Esophagus (tissue), 2 donors: ENCODE data around the gene RBM28. TPM values are rescaled to one million over a fixed set of nuclear protein-coding genes. Genes with fewer than 3 reads are reported as not detected.

Experiments
- H3K27ac ChIP-seq, 2 donors: one replicate each; pipeline ENCODE4 v1.5.1; 2013; ENCODE audit warnings: low read depth in 2 of 2, mild to moderate bottlenecking in 2 of 2, inconsistent platforms in 1 of 2, low read length in 1 of 2, moderate library complexity in 1 of 2
- H3K27me3 ChIP-seq, 2 donors: one replicate each; pipeline ENCODE4 v1.6.1; 2013; ENCODE audit warnings: low read length in 2 of 2, control low read depth in 1 of 2, mild to moderate bottlenecking in 1 of 2; ENCODE audit not compliant: insufficient read depth in 2 of 2, control insufficient read depth in 1 of 2
- H3K36me3 ChIP-seq, 2 donors: one replicate each; pipeline ENCODE4 v1.6.1; 2013; ENCODE audit warnings: low read length in 1 of 2; ENCODE audit not compliant: control insufficient read depth in 2 of 2, insufficient read depth in 2 of 2
- H3K4me1 ChIP-seq, 2 donors: one replicate each; pipeline ENCODE4 v1.6.1; 2013; ENCODE audit warnings: low read length in 1 of 2; ENCODE audit not compliant: control insufficient read depth in 2 of 2, insufficient read depth in 2 of 2
- H3K4me3 ChIP-seq, 2 donors: one replicate each; pipeline ENCODE4 v1.5.1; 2013; ENCODE audit warnings: low read length in 2 of 2, mild to moderate bottlenecking in 2 of 2, low read depth in 1 of 2, moderate library complexity in 1 of 2
- H3K9me3 ChIP-seq, 2 donors: one replicate each; pipeline ENCODE4 v1.6.1; 2013; ENCODE audit warnings: mild to moderate bottlenecking in 2 of 2, low read depth in 1 of 2, low read length in 1 of 2, moderate library complexity in 1 of 2; ENCODE audit not compliant: control insufficient read depth in 2 of 2, insufficient read depth in 1 of 2
- WGBS, 2 donors: extraction: QIAGEN DNeasy Blood & Tissue Kit; methylation state at CpG; one replicate each; pipeline ENCODE4 v1.1.7; 2013; 5-methylcytosine and 5-hydroxymethylcytosine counted together
- polyA plus RNA-seq, 2 donors: library from polyadenylated mRNA; stranded (reverse); fragments of 200-250 nt; gene quantifications; one replicate each; pipeline ENCODE4 v1.2.3, GENCODE V29; 2013
- donor health status: healthy with polysubstance abuse.
- donor health status: Bipolar disorder and iron deficiency.

The RBM28 gene
- polyA plus RNA-seq, 2 donors, result 16.0 to 20.1 TPM

GRCh38 chr7:128373606-128374005, 29.9 kb upstream of the RBM28 start:
- WGBS, 2 donors, result 79 to 80% methylated on average over 2 of the region's 2 CpGs
- no peak overlapping the region for H3K4me3 ChIP-seq
- H3K27me3 ChIP-seq, result no peaks in the 10 kb centered on the region
- no peaks in the 10 kb centered on the region for H3K4me1 ChIP-seq
- no peaks in the 10 kb centered on the region for H3K36me3 ChIP-seq
- no peak overlapping the region for H3K27ac ChIP-seq
- no peaks in the 10 kb centered on the region for H3K9me3 ChIP-seq

DNA sequence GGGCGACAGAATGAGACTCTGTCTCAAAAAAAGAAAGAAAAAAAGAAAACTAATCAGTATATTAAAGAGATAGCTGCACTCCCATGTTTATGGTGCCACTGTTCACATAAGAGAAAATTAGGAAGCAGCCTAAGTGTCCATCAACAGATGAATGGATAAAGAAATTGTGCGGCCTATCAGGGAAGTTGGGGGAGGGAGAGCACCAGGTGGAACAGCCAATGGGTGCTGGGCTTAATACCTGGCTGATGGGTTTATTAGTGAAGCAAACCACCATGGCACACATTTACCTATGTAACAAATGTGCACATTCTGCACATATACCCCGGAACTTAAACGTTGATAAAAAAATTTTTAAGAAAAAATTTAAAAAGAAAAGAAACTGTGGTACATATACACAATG, 26.8 kb upstream of the RBM28 start:
- WGBS, 2 donors, result 89 to 90% methylated on average over 4 of the region's 4 CpGs
- H3K4me1 ChIP-seq, result peaks cover 0 to 6% of the 10 kb centered on the region in 2 donors
- H3K36me3 ChIP-seq, result no peaks in the 10 kb centered on the region
- H3K4me3 ChIP-seq, result no peak overlapping the region
- no peaks in the 10 kb centered on the region for H3K27me3 ChIP-seq
- H3K27ac ChIP-seq, result no peak overlapping the region
- H3K9me3 ChIP-seq, result no peaks in the 10 kb centered on the region

DNA sequence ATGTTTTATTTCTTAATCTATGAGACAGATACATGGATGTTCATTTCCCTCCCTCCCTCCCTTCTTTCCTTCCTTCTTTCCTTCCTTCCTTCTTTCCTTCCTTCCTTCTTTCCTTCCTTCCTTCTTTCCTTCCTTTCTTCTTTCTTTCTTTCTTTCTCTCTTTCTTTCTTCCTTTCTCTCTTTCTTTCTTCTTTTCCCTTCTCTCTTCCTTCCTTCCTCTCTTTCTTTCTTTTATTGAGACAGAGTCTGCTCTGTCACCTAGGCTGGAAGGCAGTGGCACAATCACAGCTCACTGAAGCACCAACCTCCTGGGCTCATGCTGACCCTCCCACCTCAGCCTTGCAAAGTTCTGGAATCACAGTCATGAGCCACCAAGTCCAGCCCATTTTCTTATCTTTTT, 23.3 kb upstream of the RBM28 start:
- no peaks in the 10 kb centered on the region for H3K27me3 ChIP-seq
- no peaks in the 10 kb centered on the region for H3K9me3 ChIP-seq
- peaks cover 0 to 6% of the 10 kb centered on the region in 2 donors for H3K4me1 ChIP-seq
- no peak overlapping the region for H3K27ac ChIP-seq
- no peak overlapping the region for H3K4me3 ChIP-seq
- H3K36me3 ChIP-seq, result no peaks in the 10 kb centered on the region

GRCh38 chr7:128366300-128366699, 22.6 kb upstream of the RBM28 start:
- peaks cover 0 to 8% of the 10 kb centered on the region in 2 donors for H3K4me1 ChIP-seq
- H3K36me3 ChIP-seq, result no peaks in the 10 kb centered on the region
- H3K4me3 ChIP-seq, result no peak overlapping the region
- no peak overlapping the region for H3K27ac ChIP-seq
- H3K27me3 ChIP-seq, result no peaks in the 10 kb centered on the region
- no peaks in the 10 kb centered on the region for H3K9me3 ChIP-seq
- 39 to 50% methylated on average over 1 of the region's 1 CpG for WGBS, 2 donors

- 85 to 93% methylated on average over 2 of the region's 2 CpGs for WGBS, 2 donors
- no peak overlapping the region for H3K27ac ChIP-seq
- H3K36me3 ChIP-seq, result no peaks in the 10 kb centered on the region
- H3K9me3 ChIP-seq, result peaks cover 0 to 2% of the 10 kb centered on the region in 2 donors
- H3K27me3 ChIP-seq, result peaks cover 0 to under 1% of the 10 kb centered on the region in 2 donors
- peaks cover 0 to 16% of the 10 kb centered on the region in 2 donors for H3K4me1 ChIP-seq
- no peak overlapping the region for H3K4me3 ChIP-seq
Observed at GRCh38 chr7:128365432-128365831, 21.7 kb upstream of the RBM28 start.

- Histone ChIP-seq H3K27me3 (peaks cover 0 to 3% of the 10 kb centered on the region in 2 donors), H3K4me3 (no peak overlapping the region), H3K27ac (no peak overlapping the region), H3K9me3 (peaks cover 0 to 2% of the 10 kb centered on the region in 2 donors), H3K4me1 (peaks cover 0 to 16% of the 10 kb centered on the region in 2 donors), H3K36me3 (no peaks in the 10 kb centered on the region)
- 72 to 82% methylated on average over 4 of the region's 4 CpGs for WGBS, 2 donors
Observed at GRCh38 chr7:128364166-128364870, 20.6 kb upstream of the RBM28 start.

- Histone ChIP-seq H3K27ac (no peak overlapping the region), H3K9me3 (peaks cover 0 to 2% of the 10 kb centered on the region in 2 donors), H3K4me1 (peaks cover 0 to 16% of the 10 kb centered on the region in 2 donors), H3K27me3 (peaks cover 0 to 3% of the 10 kb centered on the region in 2 donors), H3K4me3 (no peak overlapping the region), H3K36me3 (no peaks in the 10 kb centered on the region)
- WGBS, 2 donors, result 84 to 91% methylated on average over 6 of the region's 6 CpGs
Observed at GRCh38 chr7:128363261-128363721, 19.6 kb upstream of the RBM28 start.

- Histone ChIP-seq H3K4me3 (no peak overlapping the region), H3K27me3 (peaks cover 0 to 3% of the 10 kb centered on the region in 2 donors)
Observed at GRCh38 chr7:128362670-128363069, 19.0 kb upstream of the RBM28 start.

GRCh38 chr7:128361411-128362379, 18.0 kb upstream of the RBM28 start, which contains the start of gene PRRT4:
Gene PRRT4 (minus strand): TSS chr7:128361690.
- Histone ChIP-seq H3K9me3 (peaks cover 0 to 2% of the 10 kb centered on the region in 2 donors), H3K36me3 (no peaks in the 10 kb centered on the region), H3K4me3 (peak within 1 kb of the TSS; percentile 46 to 54), H3K4me1 (peaks cover 0 to 16% of the 10 kb centered on the region in 2 donors), H3K27me3 (peaks cover 0 to 3% of the 10 kb centered on the region in 2 donors), H3K27ac (no peak within 1 kb of the TSS)
- WGBS, 2 donors, result 1% methylated on average over 71 to 88 of the region's 88 CpGs

More at GRCh38 chr7:128362670-128363069, 19.0 kb upstream of the RBM28 start:
- 80% methylated on average over 4 of the region's 4 CpGs for WGBS, 2 donors
- no peaks in the 10 kb centered on the region for H3K36me3 ChIP-seq
- peaks cover 0 to 2% of the 10 kb centered on the region in 2 donors for H3K9me3 ChIP-seq
- peaks cover 0 to 16% of the 10 kb centered on the region in 2 donors for H3K4me1 ChIP-seq
- H3K27ac ChIP-seq, result no peak overlapping the region
